GM12874 (cell line): ENCODE measurements around the gene CCDC148.

Experiments used
- TF ChIP-seq, protein P1 (sequence below): IDR thresholded peaks from 2 replicates; pipeline ENCODE4 v1.5.1; 2011; ENCODE audit warnings: low read depth, mild to moderate bottlenecking, control low read depth, low read length, moderate library complexity; ENCODE audit not compliant: insufficient read depth

CCDC148 gene

DNA sequence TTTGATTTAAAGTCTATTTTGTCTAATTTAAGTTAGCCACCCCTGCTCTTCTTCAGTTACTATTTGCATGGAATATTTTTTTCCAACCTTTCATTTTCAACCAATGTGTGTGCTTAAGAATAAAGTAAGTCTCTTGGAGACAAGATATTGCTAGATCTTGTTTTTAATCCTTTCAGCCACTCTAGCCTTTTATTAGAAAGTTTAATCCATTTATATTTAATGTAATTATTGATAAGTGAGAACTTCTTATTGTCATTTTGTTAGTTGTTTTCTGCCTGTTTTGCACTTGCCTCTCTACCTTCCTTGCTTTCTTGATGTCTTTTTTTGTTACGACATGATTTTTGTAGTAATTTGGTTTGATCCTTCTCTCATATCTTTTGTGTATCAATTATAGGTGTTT lies 46.4 kb downstream of the CCDC148 start:
- TF ChIP-seq, protein P1, sequence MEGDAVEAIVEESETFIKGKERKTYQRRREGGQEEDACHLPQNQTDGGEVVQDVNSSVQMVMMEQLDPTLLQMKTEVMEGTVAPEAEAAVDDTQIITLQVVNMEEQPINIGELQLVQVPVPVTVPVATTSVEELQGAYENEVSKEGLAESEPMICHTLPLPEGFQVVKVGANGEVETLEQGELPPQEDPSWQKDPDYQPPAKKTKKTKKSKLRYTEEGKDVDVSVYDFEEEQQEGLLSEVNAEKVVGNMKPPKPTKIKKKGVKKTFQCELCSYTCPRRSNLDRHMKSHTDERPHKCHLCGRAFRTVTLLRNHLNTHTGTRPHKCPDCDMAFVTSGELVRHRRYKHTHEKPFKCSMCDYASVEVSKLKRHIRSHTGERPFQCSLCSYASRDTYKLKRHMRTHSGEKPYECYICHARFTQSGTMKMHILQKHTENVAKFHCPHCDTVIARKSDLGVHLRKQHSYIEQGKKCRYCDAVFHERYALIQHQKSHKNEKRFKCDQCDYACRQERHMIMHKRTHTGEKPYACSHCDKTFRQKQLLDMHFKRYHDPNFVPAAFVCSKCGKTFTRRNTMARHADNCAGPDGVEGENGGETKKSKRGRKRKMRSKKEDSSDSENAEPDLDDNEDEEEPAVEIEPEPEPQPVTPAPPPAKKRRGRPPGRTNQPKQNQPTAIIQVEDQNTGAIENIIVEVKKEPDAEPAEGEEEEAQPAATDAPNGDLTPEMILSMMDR, result no peak

DNA sequence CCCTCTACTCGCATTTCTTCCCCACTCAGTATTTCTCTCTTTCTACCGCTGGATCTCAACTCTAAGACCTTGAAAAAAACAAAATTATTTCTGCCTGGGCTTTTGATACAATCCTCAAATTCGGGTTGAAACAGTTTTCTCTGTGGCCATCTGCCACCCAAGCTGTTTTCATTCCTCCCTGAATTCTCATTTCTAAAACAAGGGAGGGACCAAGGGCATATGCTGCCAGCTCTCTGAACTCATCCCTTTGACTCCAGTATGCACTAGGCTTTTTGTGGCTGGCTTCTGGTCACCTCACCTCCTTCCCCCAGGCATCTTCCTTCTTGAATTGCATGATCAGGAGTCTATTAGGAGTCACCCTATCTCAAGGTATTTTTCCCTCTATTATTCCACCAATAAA lies 49.5 kb downstream of the CCDC148 start:
- TF ChIP-seq, protein P1, result no peak

DNA sequence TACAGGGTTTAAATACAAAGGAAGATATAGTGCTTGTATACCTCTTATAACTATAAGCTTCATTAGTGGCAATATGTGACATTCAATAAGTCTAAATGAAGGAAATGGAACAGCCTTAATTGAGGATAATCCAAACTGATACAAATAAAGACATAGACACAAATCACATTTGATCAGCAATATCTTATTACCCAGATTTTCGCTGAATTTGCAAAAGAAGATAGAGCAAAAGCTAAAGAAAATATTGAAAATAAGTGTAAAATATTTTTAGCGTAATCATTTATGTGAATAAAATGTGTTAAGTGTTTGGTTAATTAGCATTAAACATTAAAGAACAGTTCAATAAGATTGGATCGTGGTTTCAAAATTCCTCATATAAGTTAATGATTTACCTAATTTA lies 51.2 kb downstream of the CCDC148 start:
- TF ChIP-seq, protein P1, result no peak

DNA sequence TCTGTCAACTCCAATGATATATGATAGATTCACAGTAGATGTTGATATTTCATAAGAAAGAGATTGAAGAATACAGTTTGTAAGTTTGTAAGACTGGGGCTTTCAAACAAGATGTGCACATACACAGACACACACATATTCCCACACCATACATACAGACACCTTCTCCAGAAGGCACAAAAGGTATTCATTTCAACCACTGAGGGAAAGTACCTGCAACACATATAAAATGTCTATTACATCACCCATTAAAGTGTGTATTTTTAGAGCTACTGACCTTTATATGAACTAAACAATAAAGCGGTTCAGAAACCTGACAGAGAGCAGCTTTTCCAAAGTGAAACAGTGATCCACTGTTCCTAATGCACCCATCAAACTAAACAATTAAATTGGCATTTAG lies 53.3 kb downstream of the CCDC148 start:
- TF ChIP-seq, protein P1, result no peak

DNA sequence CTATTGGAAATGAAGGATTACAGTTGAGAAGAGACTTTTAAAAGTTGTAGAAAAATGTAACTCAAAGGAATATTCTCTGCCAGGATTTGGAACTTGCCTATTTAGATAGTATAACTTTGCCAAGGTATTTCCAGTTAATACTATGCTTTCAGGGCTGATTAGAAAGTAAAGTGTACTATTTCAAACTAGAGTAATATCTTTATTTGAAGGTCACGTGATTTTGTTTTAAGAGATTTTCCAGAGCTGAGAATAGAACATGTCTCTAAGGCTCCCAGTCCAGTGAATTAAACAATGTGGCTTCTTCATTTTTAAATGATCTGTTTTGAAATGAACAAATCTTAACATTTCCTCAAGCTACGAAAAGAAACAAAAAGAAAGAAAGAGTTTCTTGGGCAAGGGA lies 53.9 kb downstream of the CCDC148 start:
- TF ChIP-seq, protein P1, result no peak

DNA sequence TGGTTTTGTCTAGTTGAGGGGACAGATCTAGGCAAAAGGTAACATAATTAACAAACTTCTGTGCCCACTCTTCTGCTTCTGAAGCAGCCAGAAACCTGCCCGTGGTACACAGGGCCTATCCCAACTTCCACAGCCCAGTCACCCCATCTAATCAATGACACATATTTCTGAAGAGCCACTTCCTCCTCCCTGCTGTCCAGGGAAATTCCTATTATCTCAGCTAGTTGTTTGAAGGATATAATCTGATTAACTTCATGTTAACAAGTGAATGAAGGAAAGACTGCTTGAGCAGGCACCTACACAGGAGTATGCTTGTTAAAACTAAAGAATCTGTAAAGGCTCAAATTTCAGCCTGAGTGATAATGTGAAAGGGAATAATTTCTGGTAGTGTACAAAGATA lies 61.4 kb downstream of the CCDC148 start:
- TF ChIP-seq, protein P1, result no peak

DNA sequence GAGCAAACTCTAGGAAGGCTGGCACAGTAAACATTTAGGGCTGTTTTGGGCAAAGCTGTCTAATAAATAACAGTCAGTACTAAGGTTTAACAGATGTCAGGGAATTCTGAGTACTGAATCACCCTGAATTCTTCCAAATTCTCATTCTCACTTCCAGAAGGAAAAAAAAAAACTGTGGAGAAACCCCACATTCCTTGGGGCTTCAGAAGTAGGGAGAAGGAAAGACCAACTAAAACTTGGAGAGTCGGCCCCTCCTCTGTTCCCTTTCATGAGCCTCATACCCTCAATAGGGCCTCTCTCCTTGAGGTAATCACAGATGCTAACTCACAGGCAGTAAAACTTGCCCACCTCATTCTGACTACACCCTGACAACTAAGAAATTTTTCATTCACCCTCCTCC lies 62.1 kb downstream of the CCDC148 start:
- TF ChIP-seq, protein P1, result no peak

DNA sequence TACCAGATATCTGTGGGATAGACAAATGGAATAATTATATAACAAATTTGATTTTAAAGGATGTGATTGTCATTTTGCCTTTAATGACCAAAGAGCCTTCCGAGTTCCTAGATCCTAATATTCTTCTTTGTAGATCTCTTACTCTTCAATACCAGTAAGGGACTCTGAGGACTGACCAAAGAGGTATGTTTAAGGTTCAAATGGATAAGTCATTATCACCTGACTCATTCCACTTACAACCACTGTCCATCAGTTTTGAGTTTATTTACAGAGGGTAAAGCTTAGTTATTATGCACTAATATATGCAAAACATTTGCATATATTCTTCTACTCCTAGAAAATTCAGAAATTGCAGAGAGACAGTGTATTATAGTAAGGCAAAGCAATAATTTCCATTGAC lies 62.7 kb downstream of the CCDC148 start:
- TF ChIP-seq, protein P1, result no peak
